GM12878 (cell line): Measurements from ENCODE around the gene MAP2K2. TPM values are rescaled to one million over a fixed set of nuclear protein-coding genes. Genes with fewer than 3 reads are reported as not detected.

Source experiments
- E4F1 ChIP-seq: fragments of 450-650 bp; IDR thresholded peaks from 2 replicates; pipeline ENCODE4 v1.6.1; 2018; ENCODE audit warnings: borderline replicate concordance, mild to moderate bottlenecking; ENCODE audit not compliant: partially characterized antibody
- HSF1 ChIP-seq: fragments of 150-350 bp; IDR thresholded peaks from 2 replicates; pipeline ENCODE4 v1.6.1; 2014; ENCODE audit warnings: mild to moderate bottlenecking, low read depth, low read length
- NR2C1 ChIP-seq: fragments of 450-650 bp; IDR thresholded peaks from 2 replicates; pipeline ENCODE4 v1.6.1; 2017; ENCODE audit warnings: antibody characterized with exemption, mild to moderate bottlenecking, moderate library complexity
- SRF ChIP-seq, 2 experiments: IDR thresholded peaks; 2 replicates each; pipeline ENCODE4 v1.6.1; 2011; ENCODE audit warnings: low read depth in 2 of 2, low read length in 2 of 2, mild to moderate bottlenecking in 1 of 2, moderate library complexity in 1 of 2
- ZBTB4 ChIP-seq: fragments of 450-650 bp; formaldehyde crosslinking; IDR thresholded peaks from 2 replicates; pipeline ENCODE4 v1.4.0; 2022; ENCODE audit warnings: mild to moderate bottlenecking, moderate library complexity
- polyA plus RNA-seq, 11 experiments: library from polyadenylated mRNA; depleted of rRNA in 4 of 11; unstranded in 6 of 11; stranded (reverse) in 5 of 11; fragments of >200 nt; fragmentation: Nextera tagmentation in 4 of 11; fragmentation: Illumina TruSeq in 1 of 11; extraction: Ambion mirVana in 4 of 11; extraction: Trizol in 1 of 11; gene quantifications; 1 replicate in 1 of 11; 2 replicates in 10 of 11; pipeline versions ENCODE4 v1.2.1 to v1.2.3, GENCODE V29; 2011 to 2016; ENCODE audit warnings: inconsistent platforms in 2 of 11, missing spikeins in 2 of 11, low read depth in 1 of 11
- total RNA-seq, 4 experiments: library from RNA; depleted of rRNA in 3 of 4; stranded (reverse); fragments of >200 nt in 3 of 4; fragmentation: Illumina TruSeq in 1 of 4; extraction: Trizol in 1 of 4; gene quantifications; 2 replicates each; pipeline versions ENCODE4 v1.2.1 to v1.2.3, GENCODE V29; 2013 to 2021

MAP2K2 gene
- total and polyA plus RNA-seq, 10 of the 15 experiments (the other 5 are each of a cell fraction or from before 2014, with no cell fraction given), result 1.00 to 210 (median 53.5) TPM

GRCh38 chr19:4093643-4094175 lies 30.2 kb downstream of the MAP2K2 start (continued):
- TF ChIP-seq SRF (IDR thresholded peaks at IDR 0.05; ENCODE audit: low read depth in 2 of 2, low read length in 2 of 2), result no peak
- TF ChIP-seq HSF1, result no peak
- TF ChIP-seq NR2C1, result no peak
- no peak for TF ChIP-seq E4F1
- TF ChIP-seq ZBTB4 (CRISPR knock-in tag), result no peak
